GM12873 (cell line): ENCODE results near the gene GFRA1.

Source experiments
- CTCF ChIP-seq: IDR thresholded peaks from 2 replicates; pipeline ENCODE4 v1.5.1; 2012; ENCODE audit warnings: low read depth, mild to moderate bottlenecking, moderate library complexity, low read length, control low read depth; ENCODE audit not compliant: insufficient read depth; ENCODE audit errors: missing control alignments

GFRA1 gene

GRCh38 chr10:116223289-116223688, 49.7 kb downstream of the GFRA1 start:
- TF ChIP-seq CTCF, result no peak

GRCh38 chr10:116221053-116221452, 52.0 kb downstream of the GFRA1 start:
- TF ChIP-seq CTCF, result no peak

- TF ChIP-seq CTCF, result no peak
These were observed 56.3 kb downstream of the GFRA1 start for GRCh38 chr10:116216676-116217075.

- no peak for TF ChIP-seq CTCF
These were observed 57.4 kb downstream of the GFRA1 start for GRCh38 chr10:116215651-116216050.

GRCh38 chr10:116211682-116212081, 61.3 kb downstream of the GFRA1 start:
- no peak for TF ChIP-seq CTCF

GRCh38 chr10:116210588-116211346, 62.2 kb downstream of the GFRA1 start:
- no peak for TF ChIP-seq CTCF

GRCh38 chr10:116209781-116210180, 63.2 kb downstream of the GFRA1 start:
- TF ChIP-seq CTCF, result no peak
